Esophagus squamous epithelium (tissue), 4 donors: ENCODE measurements around the gene RUVBL1.

Experiments used
- POLR2A ChIP-seq, 4 donors: fragments of 450-650 bp; IDR thresholded peaks; one replicate each; pipeline ENCODE4 v1.6.1; 2017; ENCODE audit warnings: antibody characterized with exemption in 4 of 4, mild to moderate bottlenecking in 4 of 4, moderate library complexity in 3 of 4
- TF ChIP-seq, protein P1 (sequence below), 6 experiments: fragments of 450-650 bp in 4 of 6; fragments of 200-600 bp in 2 of 6; sonication (generic) in 2 of 6; IDR thresholded peaks; one replicate each; pipeline ENCODE4 v1.5.1; 2016 to 2019; ENCODE audit warnings: antibody characterized with exemption in 6 of 6, mild to moderate bottlenecking in 4 of 6, moderate library complexity in 4 of 6

DNA sequence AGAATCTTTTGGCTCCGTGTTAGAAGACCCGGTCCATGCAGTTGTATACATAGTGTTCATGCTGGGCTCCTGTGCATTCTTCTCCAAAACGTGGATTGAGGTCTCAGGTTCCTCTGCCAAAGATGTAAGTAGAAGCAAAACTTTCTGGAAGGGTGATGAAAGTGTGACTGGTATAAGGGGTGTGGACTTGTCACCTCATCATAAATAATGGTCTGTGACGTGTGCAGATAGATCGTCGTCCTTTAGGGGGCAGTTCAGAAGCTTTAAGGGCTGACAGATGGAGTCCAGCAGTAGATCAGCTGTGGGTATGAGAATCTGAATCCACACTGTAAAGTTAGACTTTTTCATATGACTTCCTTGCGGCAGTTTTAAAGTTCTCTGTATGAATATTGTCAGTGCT, 56.1 kb downstream of the RUVBL1 start:
- TF ChIP-seq, protein P1, sequence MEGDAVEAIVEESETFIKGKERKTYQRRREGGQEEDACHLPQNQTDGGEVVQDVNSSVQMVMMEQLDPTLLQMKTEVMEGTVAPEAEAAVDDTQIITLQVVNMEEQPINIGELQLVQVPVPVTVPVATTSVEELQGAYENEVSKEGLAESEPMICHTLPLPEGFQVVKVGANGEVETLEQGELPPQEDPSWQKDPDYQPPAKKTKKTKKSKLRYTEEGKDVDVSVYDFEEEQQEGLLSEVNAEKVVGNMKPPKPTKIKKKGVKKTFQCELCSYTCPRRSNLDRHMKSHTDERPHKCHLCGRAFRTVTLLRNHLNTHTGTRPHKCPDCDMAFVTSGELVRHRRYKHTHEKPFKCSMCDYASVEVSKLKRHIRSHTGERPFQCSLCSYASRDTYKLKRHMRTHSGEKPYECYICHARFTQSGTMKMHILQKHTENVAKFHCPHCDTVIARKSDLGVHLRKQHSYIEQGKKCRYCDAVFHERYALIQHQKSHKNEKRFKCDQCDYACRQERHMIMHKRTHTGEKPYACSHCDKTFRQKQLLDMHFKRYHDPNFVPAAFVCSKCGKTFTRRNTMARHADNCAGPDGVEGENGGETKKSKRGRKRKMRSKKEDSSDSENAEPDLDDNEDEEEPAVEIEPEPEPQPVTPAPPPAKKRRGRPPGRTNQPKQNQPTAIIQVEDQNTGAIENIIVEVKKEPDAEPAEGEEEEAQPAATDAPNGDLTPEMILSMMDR (IDR thresholded peaks at IDR 0.05) = no peak
- TF ChIP-seq POLR2A (IDR thresholded peaks at IDR 0.05) = no peak
